T-helper 2 cell treated with Interferon-gamma antibody and Interleukin-4, amounts not matched to agents 5 μg/mL and 100 μg/mL, for 36 hours (primary cell): ENCODE results near the gene CHRNG.

Experiments
- DNase-seq: peaks from one replicate; pipeline ENCODE4 v3.0.0; 2021; ENCODE audit warnings: low spot score
- H3K27ac Mint-ChIP-seq: one replicate; pipeline ENCODE4 v1.8.0; 2021; ENCODE audit warnings: mild to moderate bottlenecking, mixed read lengths
- H3K27me3 Mint-ChIP-seq: one replicate; pipeline ENCODE4 v1.8.0; 2021; ENCODE audit warnings: low read depth, mixed read lengths
- H3K36me3 Mint-ChIP-seq: one replicate; pipeline ENCODE4 v1.8.0; 2021; ENCODE audit warnings: low read depth, mixed read lengths
- H3K4me1 Mint-ChIP-seq: one replicate; pipeline ENCODE4 v1.8.0; 2021; ENCODE audit warnings: low read depth, mixed read lengths
- H3K4me3 Mint-ChIP-seq: one replicate; pipeline ENCODE4 v1.8.0; 2022; ENCODE audit warnings: mild to moderate bottlenecking, moderate library complexity, mixed read lengths
- H3K9me3 Mint-ChIP-seq: one replicate; pipeline ENCODE4 v1.8.0; 2021; ENCODE audit warnings: mixed read lengths

The CHRNG gene

DNA sequence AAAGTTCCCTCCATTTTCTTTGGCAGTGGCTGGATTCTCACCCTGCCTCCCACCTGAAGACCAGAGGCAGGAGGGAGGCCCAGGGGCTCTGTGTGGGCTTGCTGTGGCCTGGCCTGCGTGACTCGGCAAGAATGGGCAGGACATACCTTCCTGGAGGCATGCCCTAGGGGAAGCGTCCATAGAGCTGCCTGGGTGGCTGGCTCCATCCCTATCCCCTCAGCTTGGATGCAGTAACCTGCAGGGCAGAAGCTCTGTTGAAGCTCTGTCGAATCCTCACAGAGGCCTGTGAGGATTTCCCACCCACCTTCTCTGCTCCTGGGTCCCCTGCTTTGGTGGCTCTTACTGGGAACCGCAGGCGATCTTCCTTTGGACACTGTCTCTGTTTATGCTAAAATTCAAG lies 20.6 kb upstream of the CHRNG start:
- no peak overlapping the region for H3K4me3 Mint-ChIP-seq
- H3K9me3 Mint-ChIP-seq = no peaks in the 10 kb centered on the region
- DNase-seq = no peak
- H3K36me3 Mint-ChIP-seq = no peaks in the 10 kb centered on the region
- H3K4me1 Mint-ChIP-seq = peaks cover 1% of the 10 kb centered on the region
- no peak overlapping the region for H3K27ac Mint-ChIP-seq
- peaks cover 20% of the 10 kb centered on the region for H3K27me3 Mint-ChIP-seq

DNA sequence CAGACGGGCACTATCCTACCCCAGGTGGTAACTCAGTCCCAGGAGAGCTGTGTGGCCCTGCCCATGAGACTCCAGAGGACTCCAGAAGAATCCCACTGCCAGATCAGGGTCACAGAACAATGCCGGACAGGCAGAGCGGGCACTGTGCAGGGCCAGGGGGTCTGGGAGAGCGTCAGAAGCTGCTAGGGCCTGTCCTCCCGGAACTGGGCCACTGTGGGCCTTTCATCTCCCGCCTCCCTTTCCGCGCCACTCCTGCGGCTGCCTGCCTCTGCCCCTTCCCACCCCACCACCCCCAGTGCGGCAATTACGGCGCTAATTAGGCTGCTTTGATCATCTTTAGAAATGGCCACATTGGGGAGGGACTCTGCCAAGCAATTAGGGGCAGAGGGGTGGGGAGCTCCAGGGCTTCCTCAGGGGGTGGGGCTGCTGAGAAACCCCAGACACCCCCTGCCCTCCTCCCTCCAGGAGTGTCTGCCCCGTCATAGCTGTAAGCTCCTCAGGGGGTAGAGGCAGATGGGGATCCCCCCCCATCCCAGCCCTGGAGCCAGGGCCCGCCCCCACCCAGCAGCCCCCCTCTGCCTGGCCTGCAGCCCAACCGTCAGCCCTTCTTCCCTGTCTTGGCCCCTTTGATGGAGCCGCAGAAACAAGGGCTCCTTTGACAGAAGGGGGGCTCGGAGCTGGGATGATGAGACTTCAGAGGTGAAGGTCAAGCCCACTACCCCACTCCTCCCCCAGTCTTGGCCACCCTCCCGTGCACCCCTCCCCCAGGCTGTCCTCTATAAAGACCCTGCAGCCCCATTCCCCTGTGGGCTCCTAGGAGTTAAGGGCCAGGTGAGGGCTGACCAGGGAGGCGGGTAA lies 19.7 kb upstream of the CHRNG start, which contains the start of gene PRSS56:
Gene PRSS56 (plus strand): TSS at position 808 of the 858 bp plus-strand sequence. CDS start 211 bp downstream, outside the sequence.
- Mint-ChIP-seq H3K9me3 (no peaks in the 10 kb centered on the region), H3K27ac (no peak within 1 kb of the TSS), H3K4me3 (no peak within 1 kb of the TSS), H3K27me3 (peaks cover 23% of the 10 kb centered on the region), H3K4me1 (peaks cover 1% of the 10 kb centered on the region), H3K36me3 (no peaks in the 10 kb centered on the region)
- DNase-seq = no peak

DNA sequence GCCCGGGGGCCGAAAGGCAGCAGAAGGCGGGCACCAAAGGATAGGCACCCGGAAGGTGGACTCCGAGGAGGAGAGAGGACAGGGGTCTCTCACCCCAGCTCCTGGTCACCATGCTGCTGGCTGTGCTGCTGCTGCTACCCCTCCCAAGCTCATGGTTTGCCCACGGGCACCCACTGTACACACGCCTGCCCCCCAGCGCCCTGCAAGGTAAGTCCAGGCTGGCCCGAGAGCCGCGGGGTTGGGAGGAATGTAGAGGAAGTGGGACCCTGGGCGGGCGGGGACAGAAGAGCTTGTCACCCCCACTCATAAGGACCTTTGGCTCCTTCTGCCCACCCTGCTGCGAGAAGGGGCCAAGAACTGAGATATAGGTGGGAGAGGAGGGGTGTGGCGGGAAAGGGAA lies 19.0 kb upstream of the CHRNG start:
- Mint-ChIP-seq H3K9me3 (no peaks in the 10 kb centered on the region), H3K4me3 (no peak overlapping the region), H3K27me3 (peaks cover 23% of the 10 kb centered on the region), H3K36me3 (no peaks in the 10 kb centered on the region), H3K4me1 (peaks cover 1% of the 10 kb centered on the region), H3K27ac (no peak overlapping the region)
- no peak for DNase-seq

DNA sequence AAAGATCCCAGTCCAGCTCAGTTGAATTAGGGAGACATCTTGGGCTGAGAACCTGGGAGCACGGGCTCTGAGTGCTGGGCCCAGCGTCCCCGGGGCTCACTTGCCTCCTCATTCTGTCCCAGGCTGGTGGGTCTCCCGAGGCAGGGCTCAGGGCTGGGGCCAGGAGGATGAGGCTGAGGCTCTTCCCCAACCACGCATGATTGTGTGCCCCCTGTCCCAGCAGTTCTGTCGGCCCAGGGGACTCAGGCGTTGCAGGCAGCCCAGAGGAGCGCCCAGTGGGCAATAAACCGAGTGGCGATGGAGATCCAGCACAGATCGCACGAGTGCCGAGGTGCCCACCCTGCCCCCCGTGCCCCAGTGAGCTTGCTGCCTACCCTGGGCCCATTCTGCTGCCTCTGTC lies 18.4 kb upstream of the CHRNG start:
- Mint-ChIP-seq H3K4me3 (no peak overlapping the region), H3K27me3 (peaks cover 23% of the 10 kb centered on the region), H3K36me3 (no peaks in the 10 kb centered on the region), H3K27ac (no peak overlapping the region), H3K9me3 (no peaks in the 10 kb centered on the region), H3K4me1 (peaks cover 1% of the 10 kb centered on the region)
- DNase-seq = no peak

DNA sequence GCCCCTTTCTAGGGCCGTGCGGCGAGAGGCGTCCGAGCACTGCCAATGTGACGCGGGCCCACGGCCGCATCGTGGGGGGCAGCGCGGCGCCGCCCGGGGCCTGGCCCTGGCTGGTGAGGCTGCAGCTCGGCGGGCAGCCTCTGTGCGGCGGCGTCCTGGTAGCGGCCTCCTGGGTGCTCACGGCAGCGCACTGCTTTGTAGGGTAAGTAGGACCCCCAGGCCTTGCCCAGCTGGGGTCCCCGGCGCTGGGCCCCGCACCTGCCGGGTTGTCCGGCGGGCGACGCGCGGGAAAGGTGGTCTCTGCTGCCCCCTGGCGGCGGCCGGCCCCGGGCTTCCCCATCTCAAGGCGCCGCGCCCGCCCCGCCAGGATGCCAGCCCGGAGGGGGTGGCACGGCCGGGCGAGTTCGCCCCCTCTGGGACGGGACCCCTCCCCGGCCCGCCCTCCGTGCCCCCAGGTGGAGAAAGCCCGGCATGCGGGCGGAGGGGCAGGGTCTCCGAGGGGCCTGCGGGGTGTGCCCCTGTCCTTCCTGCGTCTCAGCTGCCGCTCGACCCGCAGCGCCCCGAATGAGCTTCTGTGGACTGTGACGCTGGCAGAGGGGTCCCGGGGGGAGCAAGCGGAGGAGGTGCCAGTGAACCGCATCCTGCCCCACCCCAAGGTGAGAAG lies 17.4 kb upstream of the CHRNG start:
- H3K27me3 Mint-ChIP-seq = peaks cover 28% of the 10 kb centered on the region
- no peak overlapping the region for H3K27ac Mint-ChIP-seq
- no peak overlapping the region for H3K4me3 Mint-ChIP-seq
- peak; percentile 49 for DNase-seq
- H3K4me1 Mint-ChIP-seq = peaks cover 1% of the 10 kb centered on the region
- H3K9me3 Mint-ChIP-seq = no peaks in the 10 kb centered on the region
- no peaks in the 10 kb centered on the region for H3K36me3 Mint-ChIP-seq

DNA sequence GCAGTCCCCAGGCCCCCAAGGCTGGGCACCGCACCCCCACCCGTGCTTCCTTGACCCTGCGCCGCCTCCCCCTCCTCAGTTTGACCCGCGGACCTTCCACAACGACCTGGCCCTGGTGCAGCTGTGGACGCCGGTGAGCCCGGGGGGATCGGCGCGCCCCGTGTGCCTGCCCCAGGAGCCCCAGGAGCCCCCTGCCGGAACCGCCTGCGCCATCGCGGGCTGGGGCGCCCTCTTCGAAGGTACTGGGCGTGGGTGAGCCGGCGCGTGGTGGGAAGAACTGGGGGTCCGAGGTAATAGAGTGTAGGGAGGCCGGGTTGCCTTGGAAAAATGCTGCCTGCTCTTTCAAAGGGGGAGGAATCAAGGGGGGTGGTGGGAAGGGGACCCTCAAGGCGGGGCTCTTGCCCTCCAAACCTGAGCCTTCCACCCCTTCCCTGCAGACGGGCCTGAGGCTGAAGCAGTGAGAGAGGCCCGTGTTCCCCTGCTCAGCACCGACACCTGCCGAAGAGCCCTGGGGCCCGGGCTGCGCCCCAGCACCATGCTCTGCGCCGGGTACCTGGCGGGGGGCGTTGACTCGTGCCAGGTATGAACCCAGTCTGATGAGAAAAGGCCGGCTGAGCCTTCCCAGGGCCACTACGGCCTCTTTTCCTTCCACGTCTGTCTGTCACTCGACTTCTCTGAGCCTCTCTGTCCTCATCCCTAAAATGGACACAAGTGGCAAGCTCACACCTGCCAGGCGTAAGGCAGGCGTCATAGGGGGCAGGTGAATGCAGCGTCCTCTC lies 16.7 kb upstream of the CHRNG start:
- Mint-ChIP-seq H3K9me3 (no peaks in the 10 kb centered on the region), H3K4me1 (peaks cover 1% of the 10 kb centered on the region), H3K36me3 (no peaks in the 10 kb centered on the region), H3K27ac (no peak overlapping the region), H3K4me3 (no peak overlapping the region), H3K27me3 (peaks cover 29% of the 10 kb centered on the region)
- no peak for DNase-seq

DNA sequence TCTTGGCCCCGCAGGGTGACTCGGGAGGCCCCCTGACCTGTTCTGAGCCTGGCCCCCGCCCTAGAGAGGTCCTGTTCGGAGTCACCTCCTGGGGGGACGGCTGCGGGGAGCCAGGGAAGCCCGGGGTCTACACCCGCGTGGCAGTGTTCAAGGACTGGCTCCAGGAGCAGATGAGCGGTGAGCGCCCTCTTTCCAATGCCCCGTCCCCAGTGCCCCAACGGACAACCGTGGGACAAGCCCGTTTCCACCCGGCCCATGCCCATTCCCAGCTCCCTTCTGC lies 16.1 kb upstream of the CHRNG start:
- DNase-seq = no peak
- Mint-ChIP-seq H3K4me1 (peaks cover 1% of the 10 kb centered on the region), H3K27me3 (peaks cover 30% of the 10 kb centered on the region), H3K4me3 (no peak overlapping the region), H3K9me3 (no peaks in the 10 kb centered on the region), H3K36me3 (no peaks in the 10 kb centered on the region), H3K27ac (no peak overlapping the region)

DNA sequence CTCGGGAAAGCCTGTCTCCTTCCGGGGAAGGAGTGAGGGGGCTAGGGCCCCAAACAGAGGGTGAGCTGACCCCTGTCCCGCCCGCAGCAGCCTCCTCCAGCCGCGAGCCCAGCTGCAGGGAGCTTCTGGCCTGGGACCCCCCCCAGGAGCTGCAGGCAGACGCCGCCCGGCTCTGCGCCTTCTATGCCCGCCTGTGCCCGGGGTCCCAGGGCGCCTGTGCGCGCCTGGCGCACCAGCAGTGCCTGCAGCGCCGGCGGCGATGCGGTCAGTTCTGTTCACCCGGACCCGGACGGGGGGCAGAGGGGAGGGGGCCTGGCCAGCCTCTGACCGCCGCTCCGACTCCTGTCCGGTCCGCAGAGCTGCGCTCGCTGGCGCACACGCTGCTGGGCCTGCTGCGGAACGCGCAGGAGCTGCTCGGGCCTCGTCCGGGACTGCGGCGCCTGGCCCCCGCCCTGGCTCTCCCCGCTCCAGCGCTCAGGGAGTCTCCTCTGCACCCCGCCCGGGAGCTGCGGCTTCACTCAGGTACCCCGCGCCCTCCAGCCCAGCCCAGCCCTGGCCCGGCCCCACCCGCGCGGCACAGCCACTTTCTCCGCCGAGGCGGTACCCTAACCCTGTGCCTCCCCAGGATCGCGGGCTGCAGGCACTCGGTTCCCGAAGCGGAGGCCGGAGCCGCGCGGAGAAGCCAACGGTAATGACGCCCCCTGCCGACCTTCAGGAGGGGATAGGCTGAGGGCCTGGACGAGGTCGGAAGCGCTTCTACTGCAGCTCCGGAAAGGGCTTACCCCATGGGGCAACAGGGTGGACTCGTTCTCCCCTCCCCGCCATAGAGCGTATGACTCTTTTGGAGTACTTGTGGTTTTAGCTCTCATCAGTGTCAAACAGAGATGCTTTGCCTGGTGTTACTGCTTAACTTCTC lies 15.6 kb upstream of the CHRNG start:
- DNase-seq = peak; percentile 25
- Mint-ChIP-seq H3K27ac (no peak overlapping the region), H3K9me3 (no peaks in the 10 kb centered on the region), H3K4me1 (peaks cover 5% of the 10 kb centered on the region), H3K36me3 (no peaks in the 10 kb centered on the region), H3K27me3 (peaks cover 35% of the 10 kb centered on the region), H3K4me3 (no peak overlapping the region)

DNA sequence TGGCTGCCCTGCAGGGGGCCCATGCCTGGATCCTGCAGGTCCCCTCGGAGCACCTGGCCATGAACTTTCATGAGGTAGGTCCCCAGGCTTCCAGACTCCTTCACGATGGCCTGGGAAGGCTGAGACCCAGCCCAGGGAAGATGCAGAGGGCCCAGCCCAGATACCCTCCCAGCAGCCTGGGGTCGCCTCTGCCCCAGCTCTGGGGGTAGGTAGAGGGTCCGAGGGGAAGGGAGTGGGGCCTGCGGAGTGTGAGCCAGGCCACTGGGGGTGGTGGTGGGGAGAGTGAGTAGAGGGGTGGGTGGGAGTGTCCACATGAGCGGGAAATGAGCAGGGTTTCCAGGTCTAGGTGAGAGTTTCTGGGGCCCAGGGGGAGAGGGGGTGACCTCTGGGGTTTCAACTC lies 14.7 kb upstream of the CHRNG start:
- Mint-ChIP-seq H3K27me3 (peaks cover 32% of the 10 kb centered on the region), H3K36me3 (no peaks in the 10 kb centered on the region), H3K9me3 (no peaks in the 10 kb centered on the region), H3K4me1 (peaks cover 6% of the 10 kb centered on the region), H3K4me3 (no peak overlapping the region), H3K27ac (no peak overlapping the region)
- DNase-seq = no peak

DNA sequence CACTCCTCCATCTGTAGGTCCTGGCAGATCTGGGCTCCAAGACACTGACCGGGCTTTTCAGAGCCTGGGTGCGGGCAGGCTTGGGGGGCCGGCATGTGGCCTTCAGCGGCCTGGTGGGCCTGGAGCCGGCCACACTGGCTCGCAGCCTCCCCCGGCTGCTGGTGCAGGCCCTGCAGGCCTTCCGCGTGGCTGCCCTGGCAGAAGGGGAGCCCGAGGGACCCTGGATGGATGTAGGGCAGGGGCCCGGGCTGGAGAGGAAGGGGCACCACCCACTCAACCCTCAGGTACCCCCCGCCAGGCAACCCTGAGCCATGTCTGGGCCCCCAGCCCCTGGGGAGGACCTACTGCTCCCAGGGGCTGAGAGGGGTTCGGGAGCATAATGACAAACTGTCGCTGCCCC lies 14.3 kb upstream of the CHRNG start:
- DNase-seq = no peak
- no peaks in the 10 kb centered on the region for H3K9me3 Mint-ChIP-seq
- H3K36me3 Mint-ChIP-seq = no peaks in the 10 kb centered on the region
- no peak overlapping the region for H3K27ac Mint-ChIP-seq
- no peak overlapping the region for H3K4me3 Mint-ChIP-seq
- H3K4me1 Mint-ChIP-seq = peaks cover 6% of the 10 kb centered on the region
- peaks cover 32% of the 10 kb centered on the region for H3K27me3 Mint-ChIP-seq

DNA sequence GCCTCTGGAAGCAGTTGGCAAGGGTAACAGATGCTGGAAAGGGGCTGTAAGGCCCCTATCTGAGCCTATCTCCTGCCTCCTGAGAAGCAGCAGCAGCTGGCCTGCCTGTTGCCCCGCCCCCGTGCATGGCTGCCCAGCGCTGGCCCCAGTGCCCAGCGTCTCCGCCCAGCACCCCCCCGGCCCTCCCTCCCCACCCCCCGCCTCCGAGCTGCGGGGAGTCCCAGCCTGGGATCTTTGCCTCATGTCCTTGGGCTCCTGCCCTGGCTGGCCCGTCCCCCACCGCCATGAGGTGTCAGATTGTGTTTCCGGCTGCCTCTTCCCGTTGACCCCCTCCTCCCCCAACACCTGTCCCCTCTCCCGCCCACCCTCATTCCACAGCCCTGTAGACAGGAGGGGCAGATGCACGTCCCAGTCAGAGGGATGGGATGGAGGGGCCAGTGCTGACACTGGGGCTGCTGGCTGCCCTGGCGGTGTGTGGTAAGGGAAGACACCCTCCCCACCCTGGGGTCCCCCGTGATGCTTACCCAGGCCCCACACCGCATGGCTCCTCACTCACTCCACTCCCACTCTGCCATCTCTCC lies 13.6 kb upstream of the CHRNG start, which contains the start of gene CHRND:
Gene CHRND (plus strand): TSS at position 370 of the 581 bp plus-strand sequence. CDS start 56 bp downstream, at position 426.
- H3K27me3 Mint-ChIP-seq = peaks cover 30% of the 10 kb centered on the region
- H3K36me3 Mint-ChIP-seq = no peaks in the 10 kb centered on the region
- no peak within 1 kb of the TSS for H3K27ac Mint-ChIP-seq
- DNase-seq = no peak
- no peak within 1 kb of the TSS for H3K4me3 Mint-ChIP-seq
- no peaks in the 10 kb centered on the region for H3K9me3 Mint-ChIP-seq
- H3K4me1 Mint-ChIP-seq = peaks cover 6% of the 10 kb centered on the region

DNA sequence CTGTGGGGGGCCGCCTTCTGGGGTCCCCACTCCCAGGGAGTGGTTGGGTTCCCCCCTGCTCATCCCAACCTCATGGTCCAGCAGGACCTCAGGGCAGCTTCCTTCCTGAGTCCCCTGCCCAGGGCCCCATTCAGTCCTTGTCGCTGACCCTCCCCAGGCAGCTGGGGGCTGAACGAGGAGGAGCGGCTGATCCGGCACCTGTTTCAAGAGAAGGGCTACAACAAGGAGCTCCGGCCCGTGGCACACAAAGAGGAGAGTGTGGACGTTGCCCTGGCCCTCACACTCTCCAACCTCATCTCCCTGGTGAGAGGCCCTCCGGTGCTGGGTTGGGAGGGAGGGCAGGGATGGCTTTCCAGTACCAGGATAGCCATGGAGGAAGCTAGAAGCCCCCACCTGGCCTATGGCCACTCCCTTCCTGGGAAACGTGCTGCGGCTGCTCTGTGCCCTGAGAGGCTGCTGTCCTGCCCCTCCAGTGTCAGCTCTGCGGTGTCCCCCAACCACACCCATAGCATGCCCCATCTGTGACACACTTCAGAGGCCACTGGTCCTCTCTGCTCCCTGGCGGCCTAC lies 13.0 kb upstream of the CHRNG start:
- Mint-ChIP-seq H3K4me3 (no peak overlapping the region), H3K4me1 (peaks cover 5% of the 10 kb centered on the region), H3K9me3 (no peaks in the 10 kb centered on the region), H3K36me3 (no peaks in the 10 kb centered on the region), H3K27me3 (peaks cover 27% of the 10 kb centered on the region), H3K27ac (no peak overlapping the region)
- no peak for DNase-seq
